Testis (tissue), 3 donors: ENCODE measurements around the gene POFUT1. TPM values are rescaled to one million over a fixed set of nuclear protein-coding genes. Genes with fewer than 3 reads are reported as not detected.

Source experiments
- DNase-seq: peaks from one replicate; pipeline ENCODE4 v3.0.0-alpha.2; 2019
- H3K27ac ChIP-seq, 2 donors: fragments of 200-600 bp; sonication (generic); one replicate each; pipeline ENCODE4 v1.5.1; 2019
- H3K27me3 ChIP-seq: fragments of 200-600 bp; sonication (generic); one replicate; pipeline ENCODE4 v1.5.1; 2019
- H3K36me3 ChIP-seq: fragments of 200-600 bp; sonication (generic); one replicate; pipeline ENCODE4 v1.5.1; 2017; ENCODE audit warnings: low read depth; ENCODE audit errors: missing control alignments
- H3K4me1 ChIP-seq: fragments of 200-600 bp; sonication (generic); one replicate; pipeline ENCODE4 v1.5.1; 2019
- H3K4me3 ChIP-seq, 2 donors: fragments of 200-600 bp; sonication (generic); one replicate each; pipeline ENCODE4 v1.5.1; 2017 to 2019
- H3K9me3 ChIP-seq: fragments of 200-600 bp; sonication (generic); one replicate; pipeline ENCODE4 v1.5.1; 2017
- CTCF ChIP-seq, 3 experiments: fragments of 450-650 bp in 2 of 3; fragments of 200-600 bp in 1 of 3; sonication (generic) in 1 of 3; IDR thresholded peaks; one replicate each; pipeline ENCODE4 v1.5.1; 2016 to 2019; ENCODE audit warnings: antibody characterized with exemption in 3 of 3, mild to moderate bottlenecking in 2 of 3, moderate library complexity in 1 of 3
- POLR2A ChIP-seq: fragments of 450-650 bp; IDR thresholded peaks from one replicate; pipeline ENCODE4 v1.6.1; 2017; ENCODE audit warnings: antibody characterized with exemption, mild to moderate bottlenecking, moderate library complexity
- WGBS, 2 donors: methylation state at CpG; one replicate each; pipeline ENCODE4 v1.1.5; 2018; 5-methylcytosine and 5-hydroxymethylcytosine counted together
- intact Hi-C: fragments of 100-400 bp; cut with DNase I; formaldehyde crosslinking; loops from one replicate; pipeline ENCODE4 v1.15.1; 2023; ENCODE audit warnings: low total_unique reads
- polyA plus RNA-seq: library from polyadenylated mRNA; stranded (reverse); fragments of 350-450 nt; fragmentation: Illumina TruSeq; extraction: RNeasy Lipid Tissue Mini Kit (QIAGEN cat#74804); gene quantifications from one replicate; pipeline ENCODE4 v1.2.3, GENCODE V29; 2014; ENCODE audit warnings: low read depth, low replicate concordance; ENCODE audit not compliant: insufficient read depth
- total RNA-seq, 2 donors: library from RNA; depleted of rRNA; stranded (reverse); fragments of >200 nt; gene quantifications; one replicate each; pipeline ENCODE4 v1.2.3, GENCODE V29; 2016

POFUT1 gene
- total and polyA plus RNA-seq, 3 donors from 2014 or later, result 31.0 to 54.2 (median 46.6) TPM

GRCh38 chr20:32231847-32232246 is 24.2 kb downstream of the POFUT1 start:
- TF ChIP-seq POLR2A (no peak), CTCF (IDR thresholded peaks at IDR 0.05) (no peak)
- H3K27ac ChIP-seq, result no peak overlapping the region

GRCh38 chr20:32232326-32232886 is 24.7 kb downstream of the POFUT1 start:
- intact Hi-C loops, result no loop called here
- Histone ChIP-seq H3K27me3 (no peaks in the 10 kb centered on the region), H3K4me1 (no peaks in the 10 kb centered on the region), H3K4me3 (no peak overlapping the region), H3K36me3 (no peaks in the 10 kb centered on the region), H3K27ac (no peak overlapping the region), H3K9me3 (no peaks in the 10 kb centered on the region)
- DNase-seq, result no peak
- TF ChIP-seq CTCF (IDR thresholded peaks at IDR 0.05) (no peak), POLR2A (no peak)

More at GRCh38 chr20:32231847-32232246, 24.2 kb downstream of the POFUT1 start:
- WGBS, 2 donors, result 73 to 75% methylated on average over 4 of the region's 4 CpGs
- H3K27me3 ChIP-seq, result no peaks in the 10 kb centered on the region
- no peaks in the 10 kb centered on the region for H3K4me1 ChIP-seq
- H3K4me3 ChIP-seq, result no peak overlapping the region
- DNase-seq, result no peak
- intact Hi-C loops, result no loop called here
- no peaks in the 10 kb centered on the region for H3K36me3 ChIP-seq
- H3K9me3 ChIP-seq, result no peaks in the 10 kb centered on the region

- intact Hi-C loops, result no loop called here
- no peak for TF ChIP-seq CTCF (IDR thresholded peaks at IDR 0.05)
- TF ChIP-seq POLR2A, result no peak
Observed at GRCh38 chr20:32233286-32233685, 25.6 kb downstream of the POFUT1 start.

GRCh38 chr20:32234135-32234808 is 26.6 kb downstream of the POFUT1 start:
- Histone ChIP-seq H3K4me1 (no peaks in the 10 kb centered on the region), H3K27ac (no peak overlapping the region), H3K9me3 (no peaks in the 10 kb centered on the region), H3K27me3 (no peaks in the 10 kb centered on the region), H3K4me3 (no peak overlapping the region), H3K36me3 (no peaks in the 10 kb centered on the region)
- WGBS, 2 donors, result 95 to 98% methylated on average over 13 of the region's 13 CpGs
- no peak for DNase-seq
- TF ChIP-seq POLR2A (no peak), CTCF (IDR thresholded peaks at IDR 0.05) (no peak)
- intact Hi-C loops, result no loop called here

More at GRCh38 chr20:32233286-32233685, 25.6 kb downstream of the POFUT1 start:
- Histone ChIP-seq H3K36me3 (no peaks in the 10 kb centered on the region), H3K4me1 (no peaks in the 10 kb centered on the region), H3K9me3 (no peaks in the 10 kb centered on the region), H3K4me3 (no peak overlapping the region), H3K27ac (no peak overlapping the region), H3K27me3 (no peaks in the 10 kb centered on the region)
- DNase-seq, result no peak
- 88 to 92% methylated on average over 9 of the region's 9 CpGs for WGBS, 2 donors
